ENCODE measurements around the gene IREB2. TPM values are rescaled to one million over a fixed set of nuclear protein-coding genes. Genes with fewer than 3 reads are reported as not detected.
A peak's percentile ranks its signal among the peaks of the same experiment; 100 is the strongest.

The IREB2 gene
- total and polyA plus RNA-seq, 7 donors = 11.0 to 46.5 (median 29.2) TPM

- Histone ChIP-seq H3K27ac (no peak overlapping the region), H3K36me3 (ENCODE audit: insufficient read depth in 1 of 2, low read depth in 1 of 2) (peaks cover 12 to 100% of the 10 kb centered on the region in 2 donors), H3K9me3 (no peaks in the 10 kb centered on the region), H3K4me1 (no peaks in the 10 kb centered on the region), H3K27me3 (ENCODE audit: insufficient read depth in 3 of 3, low read length in 2 of 3) (no peaks in the 10 kb centered on the region), H3K4me3 (no peak overlapping the region)
- DNase-seq (no peak), ATAC-seq (no peak)
- 94 to 98% (median 96%) methylated on average over 3 of the region's 3 CpGs for WGBS, 3 donors
- no peak for TF ChIP-seq CTCF (IDR thresholded peaks at IDR 0.05)
- intact Hi-C loops (cut with DNase I) = no loop called here
These were observed 41.6 kb downstream of the IREB2 start for GRCh38 chr15:78479650-78480049.

- H3K4me1 ChIP-seq = no peaks in the 10 kb centered on the region
- H3K4me3 ChIP-seq = no peak overlapping the region
- intact Hi-C loops (cut with DNase I) = no loop called here
- WGBS, 3 donors = 87 to 97% (median 92%) methylated on average over 7 of the region's 7 CpGs
- ATAC-seq = peak in 1 of 4 donors; percentile 37
- no peaks in the 10 kb centered on the region for H3K9me3 ChIP-seq
- TF ChIP-seq CTCF (IDR thresholded peaks at IDR 0.05) = no peak
- H3K27me3 ChIP-seq (ENCODE audit: insufficient read depth in 3 of 3, low read length in 2 of 3) = no peaks in the 10 kb centered on the region
- H3K27ac ChIP-seq = no peak overlapping the region
- peaks cover 10 to 100% of the 10 kb centered on the region in 2 donors for H3K36me3 ChIP-seq (ENCODE audit: insufficient read depth in 1 of 2, low read depth in 1 of 2)
- no peak for DNase-seq
These were observed 43.9 kb downstream of the IREB2 start for GRCh38 chr15:78481917-78482316.

- no peak overlapping the region for H3K27ac ChIP-seq
- WGBS, 3 donors = 86 to 95% (median 89%) methylated on average over 1 of the region's 1 CpG
- DNase-seq (no peak), ATAC-seq (no peak)
- H3K4me1 ChIP-seq = no peaks in the 10 kb centered on the region
- H3K27me3 ChIP-seq (ENCODE audit: insufficient read depth in 3 of 3, low read length in 2 of 3) = no peaks in the 10 kb centered on the region
- no peaks in the 10 kb centered on the region for H3K9me3 ChIP-seq
- TF ChIP-seq CTCF (IDR thresholded peaks at IDR 0.05) = no peak
- intact Hi-C loops (cut with DNase I) = no loop called here
- no peak overlapping the region for H3K4me3 ChIP-seq
- peaks cover 6 to 100% of the 10 kb centered on the region in 2 donors for H3K36me3 ChIP-seq (ENCODE audit: insufficient read depth in 1 of 2, low read depth in 1 of 2)
These were observed 54.9 kb downstream of the IREB2 start for GRCh38 chr15:78492872-78493271.

GRCh38 chr15:78501857-78502256 lies 63.8 kb downstream of the IREB2 start:
- H3K4me3 ChIP-seq = no peak overlapping the region
- DNase-seq (no peak), ATAC-seq (no peak)
- no peaks in the 10 kb centered on the region for H3K27me3 ChIP-seq (ENCODE audit: insufficient read depth in 3 of 3, low read length in 2 of 3)
- TF ChIP-seq CTCF (IDR thresholded peaks at IDR 0.05) = no peak
- H3K9me3 ChIP-seq = no peaks in the 10 kb centered on the region
- 84 to 97% (median 97%) methylated on average over 4 of the region's 4 CpGs for WGBS, 3 donors
- peaks cover 11 to 43% of the 10 kb centered on the region in 2 donors for H3K36me3 ChIP-seq (ENCODE audit: insufficient read depth in 1 of 2, low read depth in 1 of 2)
- H3K27ac ChIP-seq = no peak overlapping the region
- intact Hi-C loops (cut with DNase I) = no loop called here
- no peaks in the 10 kb centered on the region for H3K4me1 ChIP-seq

- Histone ChIP-seq H3K27me3 (ENCODE audit: insufficient read depth in 3 of 3, low read length in 2 of 3) (no peaks in the 10 kb centered on the region), H3K4me3 (no peak overlapping the region), H3K9me3 (no peaks in the 10 kb centered on the region), H3K27ac (no peak overlapping the region), H3K4me1 (no peaks in the 10 kb centered on the region), H3K36me3 (ENCODE audit: insufficient read depth in 1 of 2, low read depth in 1 of 2) (peaks cover 10 to 35% of the 10 kb centered on the region in 2 donors)
- 96 to 99% (median 98%) methylated on average over 2 of the region's 2 CpGs for WGBS, 3 donors
- intact Hi-C loops (cut with DNase I) = no loop called here
- no peak for TF ChIP-seq CTCF (IDR thresholded peaks at IDR 0.05)
- no peak for ATAC-seq
- DNase-seq = no peak
These were observed 64.6 kb downstream of the IREB2 start for GRCh38 chr15:78502641-78503040.

Data from psoas muscle (tissue), 8 donors.